Measurements from ENCODE around the gene PARD6A. TPM values are rescaled to one million over a fixed set of nuclear protein-coding genes. Genes with fewer than 3 reads are reported as not detected.

The PARD6A gene
- polyA plus RNA-seq, 1 donor (not counting 4 experiments of a cell fraction or from before 2014, with no cell fraction given) = 0.20 TPM

DNA sequence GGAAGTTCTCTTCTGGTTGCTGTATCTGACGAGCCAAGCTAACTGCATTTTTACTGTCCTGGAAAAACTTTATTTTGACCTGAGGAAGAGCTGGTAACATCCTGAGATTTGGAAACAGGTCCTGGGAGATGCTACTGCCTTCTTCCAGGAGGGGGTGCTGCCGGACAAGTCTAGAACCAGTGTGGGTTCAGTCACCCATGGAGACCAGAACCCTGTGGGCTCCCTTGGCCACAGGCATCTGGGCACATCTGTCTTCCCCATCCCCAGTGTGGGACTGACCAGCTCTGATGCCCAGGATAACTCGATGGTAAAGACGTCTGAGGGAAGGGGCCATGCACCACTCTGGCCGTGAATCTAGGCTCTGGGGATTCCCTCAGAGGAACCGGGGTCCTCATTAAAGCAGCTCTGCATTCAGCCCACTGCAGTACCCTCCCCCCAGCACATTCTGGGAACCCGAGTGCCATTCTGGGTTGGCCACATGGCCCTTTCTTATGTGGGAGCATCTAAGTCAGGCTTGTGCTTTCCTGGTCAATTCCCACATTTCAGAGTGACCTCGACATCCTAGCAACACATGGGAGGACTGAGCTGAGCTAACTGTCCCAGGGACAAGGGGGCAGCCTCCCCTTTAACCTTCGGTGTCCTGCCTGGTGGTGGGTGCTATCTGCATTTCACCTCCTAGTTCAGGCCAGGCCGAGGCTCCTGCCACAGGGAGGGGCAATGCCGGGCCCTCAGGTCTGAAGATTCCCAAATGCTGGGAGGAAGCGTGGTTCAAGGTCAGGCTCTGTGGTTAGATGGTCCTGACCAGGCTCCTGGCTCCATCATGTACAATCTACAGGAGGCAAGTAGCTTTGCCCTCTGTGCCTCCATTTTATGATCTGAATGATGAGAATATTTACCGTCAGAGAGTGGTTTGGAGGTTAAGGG, 12.2 kb downstream of the PARD6A start:
- H3K4me3 ChIP-seq (ENCODE audit: control insufficient read depth in 2 of 3, extremely low read depth in 1 of 3, insufficient read depth in 2 of 3, low read depth in 1 of 3, low read length in 3 of 3) = no peak overlapping the region
- TF ChIP-seq, protein P1, sequence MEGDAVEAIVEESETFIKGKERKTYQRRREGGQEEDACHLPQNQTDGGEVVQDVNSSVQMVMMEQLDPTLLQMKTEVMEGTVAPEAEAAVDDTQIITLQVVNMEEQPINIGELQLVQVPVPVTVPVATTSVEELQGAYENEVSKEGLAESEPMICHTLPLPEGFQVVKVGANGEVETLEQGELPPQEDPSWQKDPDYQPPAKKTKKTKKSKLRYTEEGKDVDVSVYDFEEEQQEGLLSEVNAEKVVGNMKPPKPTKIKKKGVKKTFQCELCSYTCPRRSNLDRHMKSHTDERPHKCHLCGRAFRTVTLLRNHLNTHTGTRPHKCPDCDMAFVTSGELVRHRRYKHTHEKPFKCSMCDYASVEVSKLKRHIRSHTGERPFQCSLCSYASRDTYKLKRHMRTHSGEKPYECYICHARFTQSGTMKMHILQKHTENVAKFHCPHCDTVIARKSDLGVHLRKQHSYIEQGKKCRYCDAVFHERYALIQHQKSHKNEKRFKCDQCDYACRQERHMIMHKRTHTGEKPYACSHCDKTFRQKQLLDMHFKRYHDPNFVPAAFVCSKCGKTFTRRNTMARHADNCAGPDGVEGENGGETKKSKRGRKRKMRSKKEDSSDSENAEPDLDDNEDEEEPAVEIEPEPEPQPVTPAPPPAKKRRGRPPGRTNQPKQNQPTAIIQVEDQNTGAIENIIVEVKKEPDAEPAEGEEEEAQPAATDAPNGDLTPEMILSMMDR (optimal IDR thresholded peaks at IDR 0.05 in 1 of 3, IDR thresholded peaks at IDR 0.05 in 1 of 3, conservative IDR thresholded peaks at IDR 0.05 in 1 of 3; ENCODE audit: extremely low read depth in 1 of 3, insufficient read depth in 2 of 3, low read length in 3 of 3) = peak; percentile 81 to 88 (median 86)
- no peak for TF ChIP-seq EZH2 (IDR thresholded peaks at IDR 0.05; ENCODE audit: low read length)
- no peak for DNase-seq (ENCODE audit: low read depth, low spot score)
- H3K36me3 ChIP-seq (ENCODE audit: control insufficient read depth in 2 of 2, extremely low read depth in 1 of 2, insufficient read depth in 2 of 2, low read length in 2 of 2) = peaks cover 0 to 3% of the 10 kb centered on the region in 2 experiments
- H3K79me2 ChIP-seq (ENCODE audit: control insufficient read depth, insufficient read depth, low read length) = no peaks in the 10 kb centered on the region
- H3K4me2 ChIP-seq (ENCODE audit: control insufficient read depth, extremely low read depth, insufficient read depth, low read depth, low read length) = no peak overlapping the region
- dilution Hi-C loops (cut with MboI; ENCODE audit: extremely low pct_ligation_motif_present, low sequenced_read_pairs) = no loop called here
- H4K20me1 ChIP-seq (ENCODE audit: control insufficient read depth, extremely low read depth, insufficient read depth, low read length) = no peaks in the 10 kb centered on the region
- H3K9ac ChIP-seq (ENCODE audit: control insufficient read depth, extremely low read depth, insufficient read depth, low read length) = no peak overlapping the region
- no peak overlapping the region for H3K27ac ChIP-seq (ENCODE audit: control insufficient read depth, insufficient read depth, low read length)
- no peaks in the 10 kb centered on the region for H3K9me1 ChIP-seq (ENCODE audit: control insufficient read depth, extremely low read depth, insufficient read depth, low read length)
- H3K4me1 ChIP-seq (ENCODE audit: control insufficient read depth, extremely low read depth, insufficient read depth, low read length) = peaks cover 13% of the 10 kb centered on the region
- no peaks in the 10 kb centered on the region for H3K27me3 ChIP-seq (ENCODE audit: control insufficient read depth, extremely low read depth, insufficient read depth, low read length)
- H2AFZ ChIP-seq (ENCODE audit: control insufficient read depth, low read length) = no peak overlapping the region
- no peaks in the 10 kb centered on the region for H3K9me3 ChIP-seq (ENCODE audit: control insufficient read depth, low read depth, low read length)
- FAIRE-seq = peak; percentile 89

DNA sequence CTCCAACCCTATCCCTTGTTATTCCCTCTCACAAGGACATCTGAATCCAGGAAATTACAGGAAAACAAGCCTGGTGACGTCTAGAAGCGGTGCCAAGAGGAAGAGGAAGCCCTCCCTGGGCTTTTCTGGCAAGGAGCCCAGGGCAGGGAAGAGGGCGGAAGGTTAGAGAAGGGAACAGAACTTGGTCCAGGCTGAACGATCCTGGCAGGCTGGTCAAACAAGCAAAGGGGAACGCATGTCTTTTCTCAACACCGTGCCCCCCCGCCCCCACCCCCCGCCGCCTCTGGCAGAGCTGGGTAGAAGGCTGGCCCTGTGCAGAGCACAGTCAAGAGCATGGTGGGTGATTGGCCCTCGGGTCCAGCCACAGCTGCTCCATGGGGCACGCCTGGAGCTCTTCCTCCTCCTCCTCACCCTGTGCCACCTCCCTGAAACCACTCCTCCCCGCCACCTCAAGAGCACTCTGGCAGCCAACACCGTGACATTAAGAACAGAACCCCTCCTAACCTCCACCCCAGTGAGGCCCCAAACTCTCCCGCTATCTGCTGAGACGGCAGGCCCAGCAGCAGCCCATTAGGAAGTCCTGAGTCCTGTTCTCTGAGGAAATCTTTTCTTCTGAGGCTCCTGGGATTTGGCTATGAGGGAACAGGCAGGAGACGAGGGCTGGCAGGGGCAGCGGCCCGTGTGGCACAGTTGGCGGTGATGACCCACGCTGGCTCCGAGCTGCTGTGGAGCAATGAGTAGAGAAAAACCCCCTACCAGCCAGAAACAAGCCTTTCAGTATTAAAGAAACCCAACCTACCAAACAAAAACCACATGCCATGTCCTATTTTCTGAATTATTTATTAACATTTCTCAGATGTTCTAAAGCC, 13.2 kb downstream of the PARD6A start:
- H2AFZ ChIP-seq (ENCODE audit: control insufficient read depth, low read length) = no peak overlapping the region
- DNase-seq (ENCODE audit: low read depth, low spot score) (no peak), FAIRE-seq (peak; percentile 61)
- TF ChIP-seq EZH2 (IDR thresholded peaks at IDR 0.05; ENCODE audit: low read length) = no peak
- TF ChIP-seq, protein P1 (optimal IDR thresholded peaks at IDR 0.05 in 1 of 3, IDR thresholded peaks at IDR 0.05 in 1 of 3, conservative IDR thresholded peaks at IDR 0.05 in 1 of 3; ENCODE audit: extremely low read depth in 1 of 3, insufficient read depth in 2 of 3, low read length in 3 of 3) = no peak
- peaks cover 0 to 3% of the 10 kb centered on the region in 2 experiments for H3K36me3 ChIP-seq (ENCODE audit: control insufficient read depth in 2 of 2, extremely low read depth in 1 of 2, insufficient read depth in 2 of 2, low read length in 2 of 2)
- H4K20me1 ChIP-seq (ENCODE audit: control insufficient read depth, extremely low read depth, insufficient read depth, low read length) = no peaks in the 10 kb centered on the region
- dilution Hi-C loops (cut with MboI; ENCODE audit: extremely low pct_ligation_motif_present, low sequenced_read_pairs) = no loop called here
- H3K9ac ChIP-seq (ENCODE audit: control insufficient read depth, extremely low read depth, insufficient read depth, low read length) = no peak overlapping the region
- H3K4me3 ChIP-seq (ENCODE audit: control insufficient read depth in 2 of 3, extremely low read depth in 1 of 3, insufficient read depth in 2 of 3, low read depth in 1 of 3, low read length in 3 of 3) = no peak overlapping the region
- no peaks in the 10 kb centered on the region for H3K79me2 ChIP-seq (ENCODE audit: control insufficient read depth, insufficient read depth, low read length)
- peaks cover 13% of the 10 kb centered on the region for H3K4me1 ChIP-seq (ENCODE audit: control insufficient read depth, extremely low read depth, insufficient read depth, low read length)
- H3K4me2 ChIP-seq (ENCODE audit: control insufficient read depth, extremely low read depth, insufficient read depth, low read depth, low read length) = no peak overlapping the region
- no peaks in the 10 kb centered on the region for H3K9me3 ChIP-seq (ENCODE audit: control insufficient read depth, low read depth, low read length)
- H3K27me3 ChIP-seq (ENCODE audit: control insufficient read depth, extremely low read depth, insufficient read depth, low read length) = no peaks in the 10 kb centered on the region
- H3K27ac ChIP-seq (ENCODE audit: control insufficient read depth, insufficient read depth, low read length) = no peak overlapping the region
- H3K9me1 ChIP-seq (ENCODE audit: control insufficient read depth, extremely low read depth, insufficient read depth, low read length) = no peaks in the 10 kb centered on the region

All from keratinocyte (primary cell).